GM18909 (cell line): ENCODE results near the gene UGT1A10.
"Not testable (repeated sequence)": the region's sequence is repeated elsewhere in the genome, so short reads cannot be mapped to it uniquely, and the experiment has no call there.

Experiments
- ATAC-seq: cut with Tn5 transposase; IDR thresholded peaks from one replicate; pipeline ENCODE4 v1.9.1; 2021; ENCODE audit warnings: mild to moderate bottlenecking; ENCODE audit not compliant: unreplicated experiment, poor library complexity

The UGT1A10 gene

DNA sequence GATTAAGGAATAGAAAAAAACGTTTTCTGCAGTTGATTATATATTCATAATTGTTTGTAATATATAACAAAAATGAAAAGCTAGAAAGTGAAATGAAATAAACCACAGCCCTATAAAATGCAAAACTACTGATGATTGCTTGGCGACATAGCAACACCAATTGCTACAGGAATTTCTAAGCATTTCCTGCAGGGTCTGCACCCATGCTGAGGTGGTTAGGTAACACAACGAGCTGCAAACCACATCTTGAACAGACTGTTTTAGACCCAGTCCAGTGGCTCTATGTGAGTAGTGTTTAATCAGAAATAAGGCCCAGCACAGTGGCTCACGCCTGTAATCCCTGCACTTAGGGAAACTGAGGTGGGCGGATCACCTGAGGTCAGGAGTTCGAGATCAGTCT, 18.3 kb downstream of the UGT1A10 start:
- no peak for ATAC-seq

DNA sequence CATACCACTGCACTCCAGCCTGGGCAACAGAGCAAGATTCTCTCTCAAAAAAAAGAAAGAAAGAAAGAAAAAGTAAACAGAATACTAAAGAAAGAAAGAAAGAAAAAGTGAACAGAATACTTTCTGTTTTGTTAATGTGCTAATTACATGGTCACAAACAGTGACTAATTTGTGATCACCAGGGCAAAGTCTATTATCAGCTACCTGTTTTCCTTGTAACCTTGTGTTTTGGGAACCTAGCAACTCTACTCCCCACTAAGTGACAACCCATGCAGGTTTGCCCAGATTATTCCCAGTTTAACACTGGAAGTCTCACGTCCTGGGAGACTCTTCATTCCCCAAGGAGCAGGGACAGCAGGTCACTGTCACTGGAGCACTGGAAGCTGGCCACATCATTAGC, 18.8 kb downstream of the UGT1A10 start:
- no peak for ATAC-seq

DNA sequence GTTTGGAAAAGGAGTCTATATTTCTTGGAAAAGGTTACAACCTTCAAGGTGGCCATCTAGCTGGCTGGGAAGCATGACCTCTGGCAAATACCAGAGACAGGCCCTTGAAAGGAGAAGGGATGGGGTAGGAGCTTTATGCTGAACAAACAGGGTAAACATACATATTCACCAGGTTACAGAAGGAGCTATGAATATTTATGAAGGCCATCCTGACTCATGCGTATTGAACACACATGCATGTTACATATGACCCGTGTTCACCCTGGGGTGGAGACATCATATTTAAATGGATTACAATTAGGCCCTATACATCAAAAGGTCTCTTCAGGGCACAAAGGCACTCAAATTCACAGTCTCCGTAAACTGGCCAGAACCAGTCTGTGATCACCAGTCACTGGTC, 19.7 kb downstream of the UGT1A10 start:
- not testable (repeated sequence) for ATAC-seq

DNA sequence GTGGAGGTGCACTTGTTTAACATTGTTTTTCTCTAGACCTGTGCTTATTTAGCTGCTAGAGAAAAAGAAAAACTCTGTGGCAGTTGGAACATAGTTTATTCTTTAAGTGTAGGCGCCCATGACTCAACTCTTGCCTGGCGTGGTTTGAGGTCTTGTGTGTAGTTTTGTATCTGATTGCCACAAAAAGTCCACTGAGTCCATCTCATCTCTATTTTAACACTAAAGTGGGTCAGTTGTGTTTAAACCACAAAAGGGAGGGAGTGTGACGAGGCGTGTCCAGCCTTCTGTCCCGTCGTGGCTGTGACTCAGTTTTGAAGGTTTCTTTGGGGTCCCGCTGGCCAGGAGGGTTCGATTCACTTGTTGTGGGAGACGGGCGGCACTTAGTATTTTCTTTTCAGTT, 20.2 kb downstream of the UGT1A10 start:
- no peak for ATAC-seq

DNA sequence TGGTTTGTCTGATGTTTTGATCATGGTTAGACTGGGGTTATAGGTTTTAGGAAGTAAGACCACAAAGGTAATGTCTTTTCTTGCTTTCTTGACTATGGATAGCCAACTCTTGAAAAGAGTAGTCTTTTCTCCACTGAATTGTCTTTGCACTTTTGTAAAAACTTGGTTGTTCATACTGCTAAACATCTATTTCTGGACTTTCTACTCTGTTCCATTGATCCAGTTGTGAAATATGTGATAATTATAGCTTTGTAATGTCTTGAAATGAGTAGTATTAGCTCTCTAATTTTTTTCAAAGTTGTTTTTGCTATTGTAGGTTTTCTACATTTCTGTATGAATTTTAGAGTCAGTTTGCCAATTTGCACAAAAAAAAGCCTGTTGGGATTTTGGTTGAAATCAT, 22.4 kb downstream of the UGT1A10 start:
- ATAC-seq = no peak

DNA sequence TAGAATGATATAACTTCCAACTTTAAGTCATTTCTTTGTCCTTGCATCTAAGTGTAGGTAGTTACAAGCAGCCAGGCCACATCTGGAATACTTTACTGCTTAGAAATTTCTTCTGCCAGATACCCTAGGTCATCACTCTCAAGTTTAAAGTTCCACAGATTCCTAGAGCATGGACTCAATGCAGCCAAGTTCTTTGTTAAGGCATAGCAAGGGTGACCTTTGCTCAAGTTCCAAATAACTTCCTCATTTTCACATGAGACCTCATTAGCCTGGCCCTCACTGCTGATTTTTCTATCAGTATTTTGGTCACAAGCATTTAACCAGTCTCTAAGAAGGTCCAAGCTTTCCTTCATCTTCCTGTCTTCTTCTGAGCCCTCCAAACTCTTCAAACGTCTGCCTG, 27.7 kb downstream of the UGT1A10 start:
- ATAC-seq = no peak

DNA sequence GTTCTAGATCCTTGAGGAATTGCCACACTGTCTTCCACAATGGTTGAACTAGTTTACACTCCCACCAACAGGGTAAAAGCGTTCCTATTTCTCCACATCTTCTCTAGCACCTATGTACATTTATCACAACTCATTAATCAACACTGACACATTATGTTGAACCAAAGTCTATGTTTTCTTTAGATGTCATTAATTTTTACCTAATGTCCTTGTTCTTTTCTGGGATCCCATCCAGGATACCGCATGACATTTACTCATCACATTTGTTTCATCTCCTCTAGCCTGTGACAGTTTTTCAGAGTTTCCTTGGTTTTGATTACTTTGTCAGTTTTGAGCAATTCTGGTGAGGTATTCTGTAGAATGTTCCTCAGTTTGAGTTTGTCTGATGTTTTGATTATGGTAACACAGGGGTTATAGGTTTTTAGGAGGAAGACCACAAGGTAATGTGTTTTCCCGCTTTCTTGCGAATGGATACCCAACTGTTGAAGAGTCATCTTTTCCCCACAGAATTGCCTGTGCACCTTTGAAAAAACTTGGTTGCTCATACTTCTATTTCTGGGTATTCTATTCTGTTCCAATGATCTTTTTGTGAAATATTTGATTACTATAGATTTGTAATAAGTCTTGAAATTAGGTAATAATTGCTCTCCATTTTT, 32.5 kb downstream of the UGT1A10 start:
- no peak for ATAC-seq

DNA sequence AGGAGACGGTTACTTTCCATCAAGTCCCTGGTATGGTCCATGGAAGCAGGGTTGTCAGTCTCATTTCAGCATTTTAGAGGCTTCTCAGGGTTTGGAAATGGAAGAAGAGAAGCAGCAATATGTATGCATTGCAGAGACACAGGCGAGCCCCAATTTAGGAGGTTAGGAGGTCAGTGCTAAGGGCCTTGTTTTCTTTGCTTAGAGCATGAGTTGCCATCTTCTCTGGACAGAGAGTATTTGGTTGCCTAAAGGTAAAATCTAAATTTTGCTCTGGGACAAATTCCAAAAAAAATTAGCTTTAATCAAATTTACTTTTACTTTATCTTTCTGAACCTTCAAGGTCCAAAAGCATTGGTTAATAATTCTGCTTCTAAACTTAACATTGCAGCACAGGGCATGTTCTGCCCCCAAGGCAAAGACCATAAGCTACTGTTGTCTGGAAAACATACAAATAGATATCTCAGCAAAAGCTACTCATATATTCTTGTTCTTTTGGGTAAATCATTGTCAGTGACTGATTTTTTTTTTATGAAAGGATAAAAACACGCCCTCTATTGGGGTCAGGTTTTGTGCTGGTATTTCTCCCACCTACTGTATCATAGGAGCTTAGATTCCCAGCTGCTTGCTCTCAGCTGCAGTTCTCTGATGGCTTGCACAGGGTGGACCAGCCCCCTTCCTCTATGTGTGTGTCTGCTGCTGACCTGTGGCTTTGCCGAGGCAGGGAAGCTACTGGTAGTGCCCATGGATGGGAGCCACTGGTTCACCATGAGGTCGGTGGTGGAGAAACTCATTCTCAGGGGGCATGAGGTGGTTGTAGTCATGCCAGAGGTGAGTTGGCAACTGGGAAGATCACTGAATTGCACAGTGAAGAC, 35.3 kb downstream of the UGT1A10 start, which contains the start of gene UGT1A9:
Gene UGT1A9 (plus strand): TSS at position 609 of the 872 bp plus-strand sequence. CDS start 37 bp downstream, at position 646.
- no peak for ATAC-seq

DNA sequence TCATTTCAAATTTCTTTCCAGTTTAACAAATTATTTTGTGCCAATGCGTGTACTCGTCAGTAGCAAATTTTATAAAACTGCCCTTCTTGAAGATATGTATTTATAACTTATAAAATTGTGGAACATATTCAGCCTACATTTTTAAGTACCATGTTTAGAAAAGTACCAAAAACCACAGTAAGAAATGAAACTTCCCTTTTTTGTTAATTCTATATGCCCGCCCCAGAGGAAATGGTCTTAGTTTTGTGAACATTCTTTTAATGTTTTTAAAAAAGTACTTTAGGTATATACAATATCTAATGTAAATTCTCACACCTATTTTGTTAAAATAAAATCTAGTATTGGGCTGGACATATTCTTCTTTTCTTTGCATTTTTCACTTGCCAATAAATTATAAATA, 36.6 kb downstream of the UGT1A10 start:
- ATAC-seq = no peak

DNA sequence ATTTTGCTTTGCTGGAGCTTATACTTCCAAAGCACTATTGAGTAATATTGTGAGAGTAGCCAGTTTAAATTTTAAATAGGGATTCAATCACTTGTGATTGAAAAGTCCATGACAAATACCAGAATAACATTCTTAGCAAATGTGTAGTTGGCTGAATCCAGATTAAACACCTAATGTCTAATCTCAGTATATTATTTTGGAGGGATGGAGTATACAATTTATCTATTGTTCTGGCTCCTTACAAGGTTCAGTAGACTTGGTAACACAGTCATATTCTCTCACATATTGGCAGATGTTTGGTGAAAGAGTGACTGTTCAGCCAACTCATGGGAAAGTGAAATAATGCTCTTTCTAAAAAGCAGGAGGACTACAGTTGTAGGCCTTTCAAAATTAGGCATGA, 37.6 kb downstream of the UGT1A10 start:
- ATAC-seq = no peak

DNA sequence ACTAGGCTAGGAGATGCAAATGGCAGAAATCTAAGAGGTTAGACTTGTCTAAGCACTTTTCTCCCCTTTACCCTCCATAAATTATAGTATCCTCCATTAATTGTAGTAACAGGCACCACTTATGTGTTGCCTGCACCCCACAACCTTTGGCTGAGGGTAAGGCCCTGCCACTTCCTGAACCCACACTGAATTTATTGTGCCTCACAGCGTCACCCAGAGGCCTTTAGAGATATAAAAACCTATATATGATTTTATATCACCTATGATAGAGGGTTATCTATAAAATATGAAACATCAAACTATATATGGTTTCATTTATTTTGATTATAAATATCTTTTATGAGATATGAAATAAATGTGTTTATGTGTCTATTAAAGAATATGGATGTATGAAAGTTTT, 38.1 kb downstream of the UGT1A10 start:
- no peak for ATAC-seq

DNA sequence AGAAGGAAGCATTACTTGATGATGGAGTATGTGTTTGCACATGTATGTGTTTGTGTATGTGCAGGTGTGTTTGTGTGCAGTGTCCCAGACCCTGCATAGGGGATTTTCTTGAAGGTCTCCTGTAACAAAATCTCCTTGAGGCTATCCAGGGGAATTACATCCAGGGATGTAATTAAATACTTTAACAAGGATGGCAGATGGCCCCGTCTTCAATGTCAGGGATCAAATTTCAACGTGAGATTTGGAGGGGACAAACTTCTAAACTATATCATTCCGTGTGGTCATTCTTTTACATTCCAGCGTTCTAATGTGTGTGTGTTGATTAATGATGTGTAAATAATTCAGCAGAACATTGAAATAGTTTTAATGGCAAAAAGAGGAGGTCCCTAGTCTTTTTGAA, 38.7 kb downstream of the UGT1A10 start:
- no peak for ATAC-seq

DNA sequence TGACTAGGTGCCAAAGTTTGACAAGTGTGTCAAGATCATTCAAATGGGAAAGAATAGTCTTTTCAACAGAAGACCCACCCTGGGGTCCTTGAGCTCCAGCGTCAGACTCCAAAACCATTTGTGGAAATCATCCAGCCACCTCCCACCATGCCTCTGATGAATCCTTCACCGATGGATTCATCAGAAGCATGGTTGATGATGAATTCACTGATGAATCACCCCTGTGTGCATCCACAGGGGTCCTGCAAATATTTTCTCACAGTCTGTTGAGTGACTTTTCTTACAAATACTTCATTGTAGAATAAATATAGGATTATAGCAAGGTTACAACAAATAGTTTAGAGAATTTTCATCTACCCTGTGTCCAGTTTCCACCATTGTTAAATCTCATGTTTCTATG, 39.8 kb downstream of the UGT1A10 start:
- ATAC-seq = no peak

DNA sequence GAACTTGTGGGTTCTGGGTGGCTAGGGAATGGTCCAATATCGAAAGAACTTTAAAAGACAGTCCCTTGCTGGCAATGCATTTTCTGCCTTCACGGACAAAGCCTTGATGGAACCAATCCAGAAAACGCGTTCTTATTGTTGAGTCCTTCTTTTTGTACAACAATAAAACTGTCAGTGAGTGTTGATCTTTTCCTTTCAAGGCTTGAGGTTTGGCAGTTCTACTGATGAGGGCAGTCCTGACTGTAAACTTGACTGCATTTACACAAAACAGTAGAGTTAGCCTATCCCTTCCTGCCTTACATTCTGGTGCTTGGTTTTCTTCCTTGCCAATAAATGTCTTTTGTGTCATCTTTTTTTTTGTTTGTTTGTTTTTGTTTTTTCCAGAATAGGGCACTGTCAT, 42.9 kb downstream of the UGT1A10 start:
- no peak for ATAC-seq

DNA sequence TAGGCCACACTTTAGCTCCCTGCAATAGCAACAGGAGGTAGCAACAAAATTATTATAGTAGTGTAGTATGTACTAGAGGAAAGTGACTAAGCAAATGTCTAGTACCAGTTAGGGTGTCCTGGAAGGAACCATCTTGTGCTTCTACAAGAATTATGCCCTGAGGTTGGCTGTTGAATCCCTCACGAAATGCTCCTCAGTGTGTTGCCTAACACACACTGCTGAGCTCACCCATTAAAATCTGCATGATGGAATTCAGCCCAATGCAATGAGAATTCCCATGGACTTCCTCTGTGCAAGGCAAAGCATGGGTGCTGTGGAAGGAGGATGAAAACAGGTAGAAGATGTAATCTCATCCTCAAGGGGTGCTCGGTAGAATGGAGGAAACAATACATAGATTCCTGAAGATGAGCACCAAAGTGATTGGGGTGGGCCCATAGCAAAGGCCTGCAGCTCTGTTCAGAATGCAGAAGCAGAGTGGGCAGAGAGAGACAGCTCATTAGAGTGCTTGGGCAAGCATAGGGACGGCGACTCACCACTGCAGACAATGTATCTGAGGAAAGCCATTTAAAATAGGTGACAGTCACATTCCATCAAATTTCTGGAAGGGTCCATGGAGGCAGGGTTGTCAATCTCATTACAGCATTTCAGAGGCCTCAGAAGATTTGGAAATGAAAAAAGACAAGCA, 44.3 kb downstream of the UGT1A10 start:
- no peak for ATAC-seq

DNA sequence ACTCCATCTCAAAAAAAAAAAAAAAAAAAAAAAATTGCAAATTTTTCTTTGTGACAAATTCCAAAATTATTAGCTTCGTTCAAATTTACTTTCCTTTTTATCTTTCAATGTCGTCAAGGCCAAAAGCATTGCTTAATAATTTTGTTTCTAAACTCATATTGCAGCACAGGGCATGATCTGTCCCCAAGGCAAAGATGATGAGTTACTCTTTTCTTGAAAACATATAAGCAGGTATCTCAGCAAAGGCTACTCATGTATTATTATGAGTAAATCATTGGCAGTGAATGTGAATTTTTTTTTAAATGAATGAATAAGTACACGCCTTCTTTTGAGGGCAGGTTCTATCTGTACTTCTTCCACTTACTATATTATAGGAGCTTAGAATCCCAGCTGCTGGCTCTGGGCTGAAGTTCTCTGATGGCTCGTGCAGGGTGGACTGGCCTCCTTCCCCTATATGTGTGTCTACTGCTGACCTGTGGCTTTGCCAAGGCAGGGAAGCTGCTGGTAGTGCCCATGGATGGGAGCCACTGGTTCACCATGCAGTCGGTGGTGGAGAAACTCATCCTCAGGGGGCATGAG, 45.4 kb downstream of the UGT1A10 start, which contains the start of gene UGT1A7:
Gene UGT1A7 (plus strand): TSS at position 381 of the 579 bp plus-strand sequence. CDS start 37 bp downstream, at position 418.
- no peak for ATAC-seq

DNA sequence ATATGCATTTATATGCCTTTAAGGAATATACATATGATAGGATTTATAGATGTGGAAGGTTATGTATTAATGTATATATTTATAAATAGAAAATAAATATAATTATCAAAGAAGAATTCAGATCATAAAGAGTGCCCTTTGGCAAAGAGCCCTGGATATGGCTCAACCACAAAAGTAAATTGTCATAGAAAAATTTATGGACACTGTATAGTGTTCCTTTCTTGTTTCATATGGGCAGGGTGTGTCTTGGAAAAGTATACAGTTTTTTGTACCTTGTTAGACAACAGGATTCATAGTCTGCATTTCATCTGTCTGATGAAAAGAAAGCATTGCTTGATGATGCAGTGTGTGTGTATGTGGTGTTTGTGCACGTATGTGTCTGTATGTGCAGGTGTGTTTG, 48.4 kb downstream of the UGT1A10 start:
- no peak for ATAC-seq

DNA sequence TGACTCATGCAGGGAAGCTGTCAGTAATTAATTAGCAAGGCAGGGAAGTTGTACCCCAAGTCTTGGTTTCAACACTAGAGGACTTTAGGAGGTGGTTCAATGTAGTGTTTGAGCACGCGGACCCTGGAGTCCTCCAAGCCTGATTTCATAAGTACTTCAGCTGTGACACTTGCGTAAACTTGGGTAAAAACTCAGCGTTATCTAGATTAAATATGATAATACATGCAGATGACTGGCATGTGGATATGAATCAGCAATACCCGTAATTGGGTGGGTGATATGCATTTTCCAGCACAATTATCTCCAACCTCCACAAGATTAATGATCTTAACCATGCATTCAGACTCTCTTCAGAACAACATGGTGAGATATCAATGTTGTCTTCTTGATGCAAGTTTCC, 50.7 kb downstream of the UGT1A10 start:
- ATAC-seq = no peak

DNA sequence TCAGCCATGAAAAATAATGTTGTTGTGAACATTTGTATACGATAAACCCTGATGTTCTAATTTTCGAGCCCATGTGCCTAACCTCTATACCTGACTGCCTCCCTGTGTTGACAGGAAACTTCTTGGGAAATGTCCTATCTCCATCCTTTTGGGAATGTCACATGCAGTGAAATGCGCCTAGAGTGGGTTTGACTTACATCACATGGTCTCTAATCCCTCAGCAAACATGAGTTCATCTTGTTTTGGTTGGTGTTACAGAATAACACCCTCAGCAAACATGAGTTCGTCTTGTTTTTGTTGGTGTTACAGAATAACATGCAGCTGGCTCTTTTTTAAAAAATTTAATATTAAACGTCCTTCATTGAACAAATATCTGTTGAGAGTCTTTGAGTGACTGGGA, 52.1 kb downstream of the UGT1A10 start:
- no peak for ATAC-seq

DNA sequence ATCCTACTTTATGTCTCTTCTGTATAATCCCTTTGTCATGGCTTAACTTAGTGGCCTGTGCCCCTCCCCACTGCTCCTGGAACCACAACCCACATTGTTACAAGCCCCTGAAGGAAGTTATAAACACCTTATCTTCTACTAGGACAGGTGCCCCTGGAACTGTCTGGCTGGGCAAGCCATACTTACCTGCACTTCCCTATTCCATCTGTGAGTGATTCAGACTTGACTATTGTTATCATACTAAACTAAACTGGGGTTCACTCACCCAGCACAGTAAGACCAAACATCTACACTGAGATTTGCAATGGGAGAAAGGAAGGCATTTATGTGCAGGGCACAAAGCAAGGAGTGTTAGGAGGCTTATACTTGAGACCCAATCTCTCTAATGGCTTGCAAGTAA, 52.8 kb downstream of the UGT1A10 start:
- ATAC-seq = no peak

DNA sequence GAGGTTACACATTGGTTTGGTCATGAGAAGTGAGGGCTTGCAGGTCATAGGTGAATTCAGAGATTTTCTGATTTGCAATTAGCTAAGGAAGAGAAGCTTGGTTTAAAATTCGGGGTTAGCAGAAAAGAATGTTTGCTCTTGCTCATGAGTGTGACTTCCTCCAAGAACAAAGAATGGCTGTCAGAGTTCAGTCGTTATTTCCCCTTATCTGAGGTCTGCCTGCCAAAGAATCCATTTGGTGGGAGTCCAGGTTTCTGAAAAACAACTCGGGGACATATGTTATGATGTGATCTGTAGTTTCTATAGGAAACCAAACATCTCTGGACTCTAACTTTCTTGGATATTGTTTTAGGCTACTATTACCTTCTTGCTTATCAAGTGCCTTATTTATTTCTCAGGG, 53.3 kb downstream of the UGT1A10 start:
- ATAC-seq = no peak
